NT2/D1 (cell line): ENCODE measurements around the gene CYP4A11.

ENCODE experiments used
- SUZ12 ChIP-seq: IDR thresholded peaks from 2 replicates; pipeline ENCODE4 v1.6.1; 2011; ENCODE audit not compliant: insufficient read length, insufficient read depth; ENCODE audit errors: extremely low read depth
- YY1 ChIP-seq: IDR thresholded peaks from 2 replicates; pipeline ENCODE4 v1.6.1; 2011; ENCODE audit not compliant: insufficient read length, insufficient read depth
- ZNF274 ChIP-seq: IDR thresholded peaks from 2 replicates; pipeline ENCODE4 v1.6.1; 2011; ENCODE audit warnings: mild to moderate bottlenecking, low read depth, low read length

- TF ChIP-seq ZNF274: no peak
- no peak for TF ChIP-seq SUZ12
- TF ChIP-seq YY1: no peak
Measured at GRCh38 chr1:46936788-46937187, 4.5 kb downstream of the CYP4A11 start.
